GM21390 (cell line): ENCODE results near the gene KRTAP9-1.
"Not testable (repeated sequence)": the region's sequence is repeated elsewhere in the genome, so short reads cannot be mapped to it uniquely, and the experiment has no call there.

Source experiments
- ATAC-seq: cut with Tn5 transposase; IDR thresholded peaks from one replicate; pipeline ENCODE4 v1.9.1; 2021; ENCODE audit not compliant: unreplicated experiment

KRTAP9-1 gene, protein sequence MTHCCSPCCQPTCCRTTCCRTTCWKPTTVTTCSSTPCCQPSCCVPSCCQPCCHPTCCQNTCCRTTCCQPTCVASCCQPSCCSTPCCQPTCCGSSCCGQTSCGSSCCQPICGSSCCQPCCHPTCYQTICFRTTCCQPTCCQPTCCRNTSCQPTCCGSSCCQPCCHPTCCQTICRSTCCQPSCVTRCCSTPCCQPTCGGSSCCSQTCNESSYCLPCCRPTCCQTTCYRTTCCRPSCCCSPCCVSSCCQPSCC

DNA sequence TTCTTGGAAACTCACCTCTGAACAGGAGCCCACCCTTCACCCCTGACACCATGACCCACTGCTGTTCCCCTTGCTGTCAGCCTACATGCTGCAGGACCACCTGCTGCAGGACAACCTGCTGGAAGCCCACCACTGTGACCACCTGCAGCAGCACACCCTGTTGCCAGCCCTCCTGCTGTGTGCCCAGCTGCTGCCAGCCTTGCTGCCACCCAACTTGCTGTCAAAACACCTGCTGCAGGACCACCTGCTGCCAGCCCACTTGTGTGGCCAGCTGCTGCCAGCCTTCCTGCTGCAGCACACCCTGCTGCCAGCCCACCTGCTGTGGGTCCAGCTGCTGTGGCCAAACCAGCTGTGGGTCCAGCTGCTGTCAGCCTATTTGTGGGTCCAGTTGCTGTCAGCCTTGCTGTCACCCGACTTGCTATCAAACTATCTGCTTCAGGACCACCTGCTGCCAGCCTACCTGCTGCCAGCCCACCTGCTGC, at the start of gene KRTAP9-1:
TSS of gene KRTAP9-1 (plus strand) at position 51 of the 482 bp plus-strand sequence. CDS start at position 51, 0 bp downstream.
- not testable (repeated sequence) for ATAC-seq

DNA sequence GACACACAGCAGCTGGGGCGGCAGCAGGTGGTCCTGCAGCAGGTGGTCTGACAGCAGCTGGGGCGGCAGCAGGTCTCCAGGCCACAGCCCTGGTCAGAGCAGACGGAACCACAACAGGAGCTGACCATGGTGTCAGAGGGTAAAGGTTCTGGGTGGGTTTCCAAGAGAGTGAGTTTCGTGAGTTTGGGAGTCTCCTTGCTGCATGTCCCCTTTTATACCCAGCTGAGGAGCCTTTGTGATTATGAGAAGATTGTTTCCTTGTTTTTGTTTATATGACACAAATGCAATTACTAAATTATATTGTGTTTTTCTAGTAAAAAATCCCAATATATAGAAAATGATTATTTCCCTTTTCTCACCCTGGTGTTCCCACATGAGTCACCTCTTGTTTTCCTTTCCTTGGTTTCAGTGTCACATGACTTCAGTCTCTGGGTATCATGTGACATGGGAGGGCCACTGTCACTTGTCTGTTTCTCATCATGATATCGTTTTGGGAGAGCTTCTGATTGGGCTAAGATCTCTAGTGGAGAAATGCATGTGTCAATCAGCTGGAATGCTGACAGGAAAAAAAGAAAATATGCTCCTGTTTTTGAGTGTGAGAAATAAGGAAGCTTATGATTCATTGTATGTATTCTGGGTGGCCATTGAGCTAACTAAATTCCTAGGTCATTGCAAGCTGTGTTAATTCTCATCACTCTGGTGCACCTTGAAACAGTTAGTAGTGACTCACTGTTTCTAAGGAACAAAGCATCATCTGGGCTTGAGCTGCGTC, 49.1 kb upstream of the KRTAP9-1 start, which contains the start of gene KRTAP4-6:
TSS of gene KRTAP4-6 (minus strand) at position 185 of the 772 bp plus-strand sequence. CDS start at position 128, 57 bp downstream.
- ATAC-seq: no peak

DNA sequence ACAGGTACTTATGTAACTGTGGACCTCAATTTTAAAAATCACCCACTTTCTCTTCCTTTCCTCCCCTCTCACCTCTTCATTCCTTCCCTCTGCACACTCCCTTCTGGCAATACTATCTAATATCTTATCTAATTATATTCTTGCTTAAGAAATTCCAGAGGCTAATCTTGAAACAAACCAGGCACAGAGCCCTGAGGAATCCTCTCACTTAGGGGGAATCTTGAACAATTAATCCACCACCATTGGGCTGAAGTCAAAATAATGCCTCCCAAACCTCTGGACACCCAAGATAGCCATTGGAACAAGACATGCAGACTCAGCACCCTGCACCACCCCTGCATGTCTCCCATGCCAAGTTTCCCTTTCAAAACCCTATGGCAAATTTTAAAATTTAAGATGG, 48.3 kb upstream of the KRTAP9-1 start:
- ATAC-seq: no peak

DNA sequence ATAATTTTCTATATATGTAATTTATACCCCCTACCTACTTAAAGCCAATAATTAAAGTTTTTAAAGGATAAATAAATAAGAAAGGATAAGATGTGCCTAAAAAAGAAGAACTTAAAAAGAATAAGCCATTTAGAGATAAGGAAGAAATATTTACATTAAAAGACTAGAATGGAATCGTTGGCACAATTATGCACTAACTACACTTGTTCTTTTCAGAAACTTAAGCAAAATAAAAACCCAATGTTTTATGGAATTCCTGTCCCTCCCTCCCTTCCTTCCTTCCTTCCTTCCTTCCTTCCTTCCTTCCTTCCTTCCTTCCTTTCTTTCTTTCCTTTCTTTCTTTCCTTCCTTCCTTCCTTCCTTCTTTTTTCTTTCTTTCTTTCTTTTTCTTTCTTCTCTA, 44.8 kb upstream of the KRTAP9-1 start:
- no peak for ATAC-seq

DNA sequence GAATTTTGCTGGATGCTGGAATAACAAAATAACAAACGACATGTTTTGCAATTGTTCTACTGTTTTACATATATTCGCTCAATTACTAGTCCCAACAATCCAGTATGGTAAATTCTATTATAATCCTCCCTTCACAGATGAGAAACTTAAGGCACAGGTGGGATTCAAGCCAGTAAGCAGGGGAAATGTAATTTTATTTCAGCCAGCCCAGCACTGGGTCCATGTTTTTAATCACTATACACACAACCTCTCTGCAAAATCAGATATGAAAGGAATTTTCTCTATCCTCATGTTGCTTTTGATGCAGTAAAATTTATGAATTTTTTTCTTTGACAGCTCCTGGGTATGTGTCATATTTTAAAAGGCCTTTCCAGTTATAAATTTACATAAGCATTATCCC, 44.4 kb upstream of the KRTAP9-1 start:
- ATAC-seq: no peak

DNA sequence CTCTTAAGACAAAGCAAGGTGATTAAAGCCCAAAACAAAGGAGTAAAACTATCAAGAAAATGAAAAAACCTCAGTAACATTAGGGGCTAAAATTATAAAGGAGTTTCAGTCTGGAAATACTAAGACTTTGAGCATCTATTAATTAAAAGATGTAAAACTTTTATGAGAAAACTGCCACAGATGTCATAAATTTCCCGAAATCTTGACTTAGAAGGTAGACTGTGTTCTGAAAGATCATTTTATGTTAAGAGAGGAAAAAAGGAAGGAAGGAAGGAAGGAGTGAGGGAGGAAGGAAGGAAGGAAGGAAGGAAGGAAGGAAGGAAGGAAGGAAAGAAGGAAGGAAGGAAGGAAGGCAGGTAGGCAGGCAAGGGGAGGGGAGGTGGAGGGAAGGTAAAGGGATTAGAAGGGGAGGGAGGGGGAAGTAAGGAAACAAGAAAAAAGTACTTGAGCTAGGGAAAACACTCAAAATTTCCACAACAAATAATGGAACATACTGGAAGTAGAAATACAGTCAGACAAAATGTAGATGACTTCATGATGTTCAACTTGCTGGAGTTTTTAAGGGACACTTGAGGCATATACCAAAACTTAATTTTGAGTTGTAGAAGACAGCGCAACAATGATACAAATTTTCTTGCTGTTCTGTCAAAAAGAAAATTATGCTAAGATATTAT, 42.0 kb upstream of the KRTAP9-1 start:
- no peak for ATAC-seq

DNA sequence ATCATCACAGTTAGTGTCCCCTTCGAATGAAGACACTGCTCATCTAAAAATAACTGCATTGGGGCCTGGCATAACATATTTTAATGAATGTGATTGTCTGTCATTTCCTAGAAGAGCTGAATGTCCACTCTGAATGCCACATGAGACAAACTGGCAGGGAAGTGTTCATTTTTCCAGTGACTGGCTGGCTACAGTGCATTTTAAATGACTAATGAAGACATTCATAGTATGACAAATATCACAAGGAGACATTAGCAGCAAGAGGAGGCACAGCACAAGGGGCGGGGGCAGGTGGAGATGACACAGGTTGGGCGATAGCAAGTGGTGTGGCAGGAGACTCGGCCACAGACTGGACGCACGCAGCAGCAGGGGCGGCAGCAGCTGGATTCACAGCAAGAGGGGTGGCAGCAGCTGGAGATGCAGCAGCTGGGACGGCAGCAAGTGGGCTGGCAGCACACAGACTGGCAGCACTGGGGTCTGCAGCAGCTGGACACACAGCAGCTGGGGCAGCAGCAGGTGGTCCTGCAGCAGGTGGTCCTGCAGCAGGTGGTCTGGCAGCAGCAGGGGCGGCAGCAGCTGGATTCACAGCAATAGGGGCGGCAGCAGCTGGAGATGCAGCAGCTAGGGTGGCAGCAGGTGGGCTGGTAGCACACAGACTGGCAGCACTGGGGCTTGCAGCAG, 40.6 kb upstream of the KRTAP9-1 start:
- ATAC-seq: not testable (repeated sequence)

DNA sequence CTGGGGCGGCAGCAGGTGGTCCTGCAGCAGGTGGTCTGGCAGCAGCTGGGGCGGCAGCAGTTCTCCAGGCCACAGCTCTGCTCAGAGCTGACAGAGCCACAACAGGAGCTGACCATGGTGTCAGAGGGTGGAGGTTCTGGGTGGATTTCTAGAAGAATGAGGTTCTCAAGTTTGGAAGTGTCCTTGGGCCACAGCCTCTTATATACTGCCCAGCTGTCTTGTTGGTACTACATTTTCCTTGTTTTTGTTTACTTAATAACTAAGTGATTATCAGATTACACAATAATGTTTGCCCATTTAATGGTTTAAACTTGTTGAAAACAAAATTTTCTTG, 40.1 kb upstream of the KRTAP9-1 start, which contains the start of gene KRTAP4-5:
TSS of gene KRTAP4-5 (minus strand) at position 174 of the 334 bp plus-strand sequence. CDS start at position 116, 58 bp downstream.
- no peak for ATAC-seq

DNA sequence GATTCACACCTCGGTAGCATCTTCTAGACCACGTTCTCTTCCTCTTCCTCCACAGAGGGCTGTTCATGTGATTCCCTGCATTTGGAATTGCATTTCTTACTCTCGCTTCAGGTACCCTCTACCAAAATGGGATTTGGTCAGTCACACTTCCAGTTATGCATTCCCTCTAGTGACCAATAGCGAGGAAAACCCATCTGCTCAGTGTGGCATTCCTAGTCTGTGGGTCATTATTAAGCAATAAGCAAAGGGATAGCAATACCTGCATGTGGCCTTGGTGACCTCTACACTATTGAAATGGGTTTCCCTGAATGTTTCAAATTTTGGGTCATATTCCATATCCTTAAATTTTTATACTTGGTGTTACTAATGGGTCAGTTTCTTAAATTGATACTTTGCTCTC, 39.7 kb upstream of the KRTAP9-1 start:
- ATAC-seq: no peak

DNA sequence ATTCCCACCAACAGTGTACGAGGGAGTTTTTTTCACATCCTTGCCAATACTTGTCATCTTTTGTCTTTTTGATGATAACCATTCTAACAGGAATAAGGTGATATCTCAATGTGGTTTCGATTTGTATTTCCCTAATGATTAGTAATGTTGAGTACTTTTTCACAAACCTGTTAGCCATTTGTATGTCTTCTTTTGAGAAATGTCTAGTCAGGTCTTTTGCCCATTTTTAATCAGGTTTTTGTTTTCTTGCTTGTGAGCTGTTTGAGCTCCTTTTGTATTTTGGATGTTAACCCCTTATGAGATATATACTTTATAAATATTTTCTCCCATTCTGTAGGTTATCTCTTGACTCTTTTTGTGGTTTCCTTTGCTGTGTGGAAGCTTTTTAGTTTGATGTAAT, 38.2 kb upstream of the KRTAP9-1 start:
- no peak for ATAC-seq

DNA sequence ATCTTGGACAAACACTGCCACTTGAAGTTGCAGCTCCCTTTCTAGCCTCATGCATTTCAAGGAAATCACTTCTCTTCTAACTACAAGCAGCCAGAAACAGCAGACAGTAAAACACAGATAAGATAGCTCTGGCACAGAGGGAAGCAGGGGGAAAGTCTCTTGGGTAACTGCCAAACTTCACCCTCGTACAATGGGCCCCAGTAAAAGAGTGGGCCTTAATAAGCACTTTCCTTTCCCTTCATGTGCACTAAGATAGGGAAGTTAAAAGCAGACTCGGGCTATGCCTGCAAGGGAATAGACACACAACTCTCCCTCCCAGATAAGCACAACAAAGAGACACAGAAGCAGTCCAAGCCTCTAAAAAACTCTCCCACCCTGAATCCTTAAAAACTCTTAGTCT, 35.8 kb upstream of the KRTAP9-1 start:
- no peak for ATAC-seq

DNA sequence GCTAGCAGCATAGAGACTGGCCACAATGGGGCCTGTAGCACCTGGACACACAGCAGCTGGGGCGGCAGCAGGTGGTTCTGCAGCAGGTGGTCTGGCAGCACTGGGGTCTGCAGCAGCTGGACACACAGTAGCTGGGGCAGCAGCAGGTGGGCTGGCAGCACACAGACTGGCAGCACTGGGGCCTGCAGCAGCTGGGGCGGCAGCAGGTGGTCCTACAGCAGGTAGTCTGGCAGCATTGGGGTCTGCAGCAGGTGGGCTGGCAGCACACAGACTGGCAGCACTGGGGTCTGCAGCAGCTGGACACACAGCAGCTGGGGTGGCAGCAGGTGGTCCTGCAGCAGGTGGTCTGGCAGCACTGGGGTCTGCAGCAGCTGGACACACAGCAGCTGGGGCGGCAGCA, 29.5 kb upstream of the KRTAP9-1 start:
- ATAC-seq: not testable (repeated sequence)

DNA sequence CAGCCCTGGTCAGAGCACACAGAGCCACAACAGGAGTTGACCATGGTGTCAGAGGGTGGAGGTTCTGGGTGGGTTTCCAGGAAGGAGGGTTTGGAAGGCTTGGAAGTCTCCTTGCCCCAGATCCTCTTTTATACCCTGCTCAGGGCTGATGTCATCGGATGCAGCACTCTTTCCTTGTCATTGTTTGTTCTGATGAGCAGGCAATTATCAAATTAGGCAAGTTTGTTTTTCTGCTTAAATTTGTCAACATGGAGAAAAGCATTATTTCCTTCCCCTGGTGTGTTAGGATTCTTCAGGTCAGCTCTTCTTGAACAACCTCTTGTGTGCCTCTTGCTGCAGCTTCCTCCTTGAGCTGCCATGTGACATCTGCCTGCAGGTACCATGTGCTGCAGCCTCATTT, 29.0 kb upstream of the KRTAP9-1 start, which contains the start of gene KRTAP4-4:
TSS of gene KRTAP4-4 (minus strand) at position 101 of the 400 bp plus-strand sequence. CDS start at position 44, 57 bp downstream.
- no peak for ATAC-seq

DNA sequence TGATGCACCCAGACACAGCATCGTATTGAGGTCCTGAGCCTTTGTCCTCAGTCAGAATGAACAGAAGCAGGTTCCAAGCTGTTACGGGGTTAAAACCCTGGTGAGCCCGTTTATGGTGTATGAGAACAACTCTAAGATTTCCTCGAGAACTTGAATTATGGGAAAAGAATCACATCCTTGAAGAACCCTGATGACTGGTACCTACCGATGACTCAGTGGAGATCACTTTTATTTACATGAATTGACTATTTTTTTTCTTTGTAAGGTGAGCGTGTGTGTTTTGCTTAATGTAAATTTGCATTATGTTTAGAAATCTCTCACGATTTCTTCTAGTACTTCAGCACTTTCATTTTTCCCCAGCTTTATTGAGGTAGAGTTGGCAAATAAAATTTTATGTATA, 25.9 kb upstream of the KRTAP9-1 start:
- ATAC-seq: no peak

DNA sequence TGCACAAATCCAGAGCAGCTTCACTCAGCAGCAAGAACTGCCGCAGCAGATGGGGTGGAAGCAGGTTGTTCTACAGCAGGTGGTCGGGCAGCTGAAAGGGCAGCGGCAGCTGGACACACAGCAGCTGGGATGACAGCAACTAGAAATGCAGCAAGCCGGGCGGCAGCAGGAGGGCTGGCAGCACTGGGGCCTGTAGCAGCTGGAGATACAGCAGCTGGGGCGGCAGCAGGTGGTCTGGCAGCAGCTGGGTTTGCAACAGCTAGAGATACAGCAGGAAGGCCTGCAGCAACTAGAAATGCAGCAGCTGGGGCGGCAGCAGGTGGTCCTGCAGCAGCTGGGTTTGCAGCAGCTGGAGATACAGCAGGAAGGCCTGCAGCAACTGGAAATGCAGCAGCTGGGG, 22.1 kb upstream of the KRTAP9-1 start:
- ATAC-seq: no peak

DNA sequence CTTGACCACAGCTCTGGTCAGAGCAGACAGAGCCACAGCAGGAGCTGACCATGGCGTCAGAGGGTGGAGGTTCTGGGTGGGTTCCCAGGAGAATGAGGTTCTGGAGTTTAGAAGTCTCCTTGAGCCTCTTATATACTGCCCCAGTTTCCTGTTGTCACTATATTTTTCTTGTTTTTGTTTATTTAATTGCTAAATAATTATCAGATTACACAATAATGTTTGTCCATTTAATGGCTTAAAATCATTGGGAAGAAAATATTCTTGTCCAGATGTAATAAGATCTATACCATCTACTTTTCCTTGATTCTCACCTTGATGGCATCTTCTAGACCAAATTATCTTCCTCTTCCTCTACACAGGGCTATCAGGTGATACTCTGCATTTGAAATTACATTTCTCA, 21.6 kb upstream of the KRTAP9-1 start, which contains the start of gene KRTAP4-3:
TSS of gene KRTAP4-3 (minus strand) at position 101 of the 400 bp plus-strand sequence. CDS start at position 52, 49 bp downstream.
- ATAC-seq: no peak

DNA sequence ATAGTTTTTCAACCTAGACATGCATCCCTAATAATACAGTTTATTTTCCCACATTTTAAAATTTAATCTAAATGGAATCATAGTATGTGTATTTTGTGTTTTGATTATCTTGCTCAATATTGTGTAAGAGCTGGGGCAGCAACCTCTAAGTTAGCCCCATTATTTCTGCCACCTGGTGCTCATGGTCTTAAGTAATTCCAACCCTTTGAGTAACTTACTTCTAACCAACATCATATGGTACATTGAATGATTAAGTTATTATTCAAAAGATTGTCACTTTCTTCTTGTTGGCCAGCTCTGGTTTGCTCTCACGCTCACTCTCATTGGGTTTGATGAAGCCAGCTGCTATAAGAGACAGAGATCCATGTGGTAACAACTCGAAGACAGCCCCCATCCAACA, 17.8 kb upstream of the KRTAP9-1 start:
- ATAC-seq: no peak

DNA sequence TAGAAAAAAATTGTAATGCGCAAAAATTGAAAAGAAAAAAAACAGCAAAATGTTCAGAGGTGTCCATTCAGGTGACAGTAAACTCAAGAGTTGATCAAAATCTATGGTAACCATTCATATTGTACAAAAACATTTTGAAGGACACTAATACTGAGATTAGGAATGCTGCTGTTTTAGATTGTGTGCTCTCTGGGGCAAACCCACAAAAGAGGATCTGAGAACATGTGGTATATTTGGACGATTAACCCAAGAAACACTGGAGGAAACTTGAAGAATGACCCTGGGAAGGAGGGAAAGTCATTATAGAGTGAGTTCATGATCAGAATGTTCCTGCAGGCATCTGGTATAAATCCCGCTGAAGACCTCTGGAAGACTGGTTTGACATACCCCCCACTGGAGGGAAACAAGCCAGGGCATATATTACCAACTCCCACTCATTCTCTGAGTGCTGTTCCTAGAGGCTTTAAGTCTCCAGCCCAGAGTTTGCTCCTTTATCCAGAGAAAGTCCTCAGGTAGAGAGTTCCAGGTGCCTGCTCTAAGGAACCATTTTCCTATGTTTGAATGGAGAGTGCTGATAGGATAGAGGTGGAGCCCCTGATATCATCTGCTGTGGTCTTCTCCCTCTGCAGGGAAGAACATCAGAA, 12.8 kb upstream of the KRTAP9-1 start:
- ATAC-seq: no peak

DNA sequence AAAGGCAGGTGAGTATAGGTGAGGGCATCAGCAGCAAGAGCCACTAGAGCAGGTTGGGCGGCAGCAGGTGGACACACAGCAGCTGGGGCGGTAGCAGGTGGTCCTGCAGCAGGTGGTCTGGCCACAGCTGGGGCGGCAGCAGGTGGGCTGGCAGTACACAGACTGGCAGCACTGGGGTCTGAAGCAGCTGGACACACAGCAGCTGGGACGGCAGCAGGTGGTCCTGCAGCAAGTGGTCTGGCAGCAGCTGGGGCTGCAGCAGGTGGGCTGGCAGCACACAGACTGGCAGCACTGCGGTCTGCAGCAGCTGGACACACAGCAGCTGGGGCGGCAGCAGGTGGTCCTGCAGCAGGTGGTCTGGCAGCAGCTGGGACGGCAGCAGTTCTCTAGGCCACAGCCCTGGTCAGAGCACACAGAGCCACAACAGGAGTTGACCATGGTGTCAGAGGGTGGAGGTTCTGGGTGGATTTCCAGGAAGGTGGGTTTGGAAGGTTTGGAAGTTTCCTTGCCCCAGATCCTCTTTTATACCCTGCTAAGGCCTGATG, 11.9 kb upstream of the KRTAP9-1 start, which contains the start of gene KRTAP4-2:
TSS of gene KRTAP4-2 (minus strand) at position 495 of the 545 bp plus-strand sequence. CDS start at position 438, 57 bp downstream.
- no peak for ATAC-seq

DNA sequence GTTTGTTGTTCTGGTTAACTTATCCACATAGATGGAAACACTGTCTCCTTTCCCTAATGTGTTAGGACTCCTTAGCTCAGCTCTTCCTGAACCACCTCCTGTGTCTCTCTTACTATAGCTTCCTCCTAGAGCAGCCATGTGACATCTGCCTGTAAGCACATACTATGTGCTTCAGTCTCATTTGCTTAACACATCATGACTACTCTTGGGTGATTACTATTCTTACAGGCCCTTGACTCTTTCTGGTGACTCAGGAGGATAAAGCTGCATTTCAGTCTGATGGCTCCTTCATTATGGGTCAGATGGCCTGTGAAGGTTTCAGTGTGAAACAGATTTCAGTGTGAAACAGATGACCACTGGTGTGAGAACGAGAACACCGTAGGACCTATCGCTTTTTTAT, 11.3 kb upstream of the KRTAP9-1 start:
- no peak for ATAC-seq
